GM04503 (cell line): Measurements from ENCODE around the gene PTPRJ.
"Not testable (repeated sequence)": the region's sequence is repeated elsewhere in the genome, so short reads cannot be mapped to it uniquely, and the experiment has no call there.

Experiments
- DNase-seq: peaks from one replicate; pipeline ENCODE4 v3.0.0-alpha.2; 2012; ENCODE audit warnings: low read depth

The PTPRJ gene

GRCh38 chr11:47980088-47980906 is at the start of gene PTPRJ:
PTPRJ (plus strand) TSS chr11:47980559; CDS start chr11:47980913, 354 bp downstream.
- no peak for DNase-seq

- DNase-seq, result no peak
Observed at GRCh38 chr11:47932544-47932943, 47.8 kb upstream of the PTPRJ start.

GRCh38 chr11:47933797-47934196 is 46.6 kb upstream of the PTPRJ start:
- DNase-seq, result not testable (repeated sequence)

GRCh38 chr11:47938791-47939560 is 41.4 kb upstream of the PTPRJ start:
- no peak for DNase-seq

- DNase-seq, result no peak
Observed at GRCh38 chr11:47940904-47941649, 39.3 kb upstream of the PTPRJ start.

- DNase-seq, result no peak
Observed at GRCh38 chr11:47941907-47942558, 38.3 kb upstream of the PTPRJ start.

GRCh38 chr11:47943721-47944586 is 36.4 kb upstream of the PTPRJ start:
- no peak for DNase-seq

GRCh38 chr11:47944632-47945031 is 35.7 kb upstream of the PTPRJ start:
- DNase-seq, result no peak

GRCh38 chr11:47946682-47947559 is 33.4 kb upstream of the PTPRJ start:
- peak; percentile 83 for DNase-seq

GRCh38 chr11:47948137-47948536 is 32.2 kb upstream of the PTPRJ start:
- DNase-seq, result no peak

GRCh38 chr11:47949001-47949675 is 31.2 kb upstream of the PTPRJ start:
- DNase-seq, result not testable (repeated sequence)

GRCh38 chr11:47950396-47950795 is 30.0 kb upstream of the PTPRJ start:
- no peak for DNase-seq

- DNase-seq, result not testable (repeated sequence)
Observed at GRCh38 chr11:47951504-47951903, 28.9 kb upstream of the PTPRJ start.

GRCh38 chr11:47955061-47955755 is 25.2 kb upstream of the PTPRJ start:
- no peak for DNase-seq

- DNase-seq, result no peak
Observed at GRCh38 chr11:47960015-47960414, 20.3 kb upstream of the PTPRJ start.

- no peak for DNase-seq
Observed at GRCh38 chr11:47961383-47961782, 19.0 kb upstream of the PTPRJ start.

- DNase-seq, result no peak
Observed at GRCh38 chr11:47964546-47964945, 15.8 kb upstream of the PTPRJ start.
